ENCODE data around the gene PLCG2.

GRCh38 chr16:81830845-81831540, 51.9 kb downstream of the PLCG2 start:
- TF ChIP-seq NPAS2 (CRISPR knock-in tag; IDR thresholded peaks at IDR 0.05; ENCODE audit: borderline replicate concordance), result no peak
- TF ChIP-seq REST (IDR thresholded peaks at IDR 0.05), result no peak
- TF ChIP-seq CTCF (IDR thresholded peaks at IDR 0.05), result no peak
- TF ChIP-seq ESRRA (IDR thresholded peaks at IDR 0.05; ENCODE audit: borderline replicate concordance, low read length), result no peak
- no peak for TF ChIP-seq POLR2A (IDR thresholded peaks at IDR 0.05; ENCODE audit: low read length)
- TF ChIP-seq MAX (IDR thresholded peaks at IDR 0.05), result no peak
- no peak for TF ChIP-seq BHLHE40 (IDR thresholded peaks at IDR 0.05; ENCODE audit: low read depth, low read length)
- no peak for TF ChIP-seq EHMT2 (IDR thresholded peaks at IDR 0.05; ENCODE audit: low read depth)
- TF ChIP-seq JUNB (IDR thresholded peaks at IDR 0.05), result no peak
- TF ChIP-seq MAZ (IDR thresholded peaks at IDR 0.05; ENCODE audit: borderline replicate concordance, low read depth, low read length), result no peak
- TF ChIP-seq EP300 (IDR thresholded peaks at IDR 0.05), result no peak
- TF ChIP-seq JUN (IDR thresholded peaks at IDR 0.05), result no peak
- TF ChIP-seq HEYL (CRISPR knock-in tag; IDR thresholded peaks at IDR 0.05), result no peak
